ENCODE data around the gene CPPED1.

- TF ChIP-seq CTCF (conservative IDR thresholded peaks at IDR 0.05 in 1 of 2, IDR thresholded peaks at IDR 0.05 in 1 of 2; ENCODE audit: low read depth in 1 of 2, low read length in 2 of 2) (no peak), EZH2 (IDR thresholded peaks at IDR 0.05; ENCODE audit: low read length, missing control alignments) (no peak)
Measured at GRCh38 chr16:12700161-12700560, 103.5 kb downstream of the CPPED1 start.

Measured in fibroblast of lung (primary cell).